GM23248 (cell line): ENCODE results near the gene PNKD. TPM values are rescaled to one million over a fixed set of nuclear protein-coding genes. Genes with fewer than 3 reads are reported as not detected.
A peak's percentile ranks its signal among the peaks of the same experiment; 100 is the strongest.

Experiments used
- DNase-seq: peaks from one replicate; pipeline ENCODE4 v3.0.0-alpha.2; 2015
- H2AFZ ChIP-seq: fragments of 200-600 bp; sonication (generic); 2 replicates; pipeline ENCODE4 v1.6.1; 2016; ENCODE audit warnings: antibody characterized with exemption
- H3F3A ChIP-seq: fragments of 200-600 bp; sonication (generic); 2 replicates; pipeline ENCODE4 v1.6.1; 2016; ENCODE audit warnings: mild to moderate bottlenecking, antibody characterized with exemption, mixed run types; ENCODE audit not compliant: insufficient read depth
- H3K27ac ChIP-seq: fragments of 200-600 bp; sonication (generic); 2 replicates; pipeline ENCODE4 v1.5.1; 2016; ENCODE audit warnings: mild to moderate bottlenecking
- H3K27me3 ChIP-seq: fragments of 200-600 bp; sonication (generic); replicated peaks from 2 replicates; pipeline ENCODE4 v1.6.1; 2016; ENCODE audit warnings: mild to moderate bottlenecking; ENCODE audit not compliant: insufficient read depth
- H3K36me3 ChIP-seq: fragments of 200-600 bp; sonication (generic); 2 replicates; pipeline ENCODE4 v1.6.1; 2016; ENCODE audit warnings: low read depth, mild to moderate bottlenecking
- H3K4me1 ChIP-seq: fragments of 200-600 bp; sonication (generic); 2 replicates; pipeline ENCODE4 v1.6.1; 2016; ENCODE audit warnings: mild to moderate bottlenecking; ENCODE audit not compliant: insufficient read depth
- H3K4me2 ChIP-seq: fragments of 200-600 bp; sonication (generic); one replicate; pipeline ENCODE4 v1.6.1; 2016; ENCODE audit warnings: mild to moderate bottlenecking; ENCODE audit not compliant: unreplicated experiment
- H3K4me3 ChIP-seq: fragments of 200-600 bp; sonication (generic); 2 replicates; pipeline ENCODE4 v1.5.1; 2016; ENCODE audit warnings: mild to moderate bottlenecking
- H3K79me2 ChIP-seq: fragments of 200-600 bp; sonication (generic); 2 replicates; pipeline ENCODE4 v1.6.1; 2016; ENCODE audit warnings: mild to moderate bottlenecking; ENCODE audit not compliant: insufficient read depth
- H3K9ac ChIP-seq: fragments of 200-600 bp; sonication (generic); 2 replicates; pipeline ENCODE4 v1.6.1; 2016; ENCODE audit warnings: mild to moderate bottlenecking
- H3K9me2 ChIP-seq: fragments of 200-600 bp; sonication (generic); 2 replicates; pipeline ENCODE4 v1.6.1; 2016; ENCODE audit warnings: mixed run types, mild to moderate bottlenecking, moderate library complexity; ENCODE audit not compliant: insufficient read depth
- H3K9me3 ChIP-seq: fragments of 200-600 bp; sonication (generic); one replicate; pipeline ENCODE4 v1.6.1; 2017; ENCODE audit warnings: low read depth
- H4K20me1 ChIP-seq: fragments of 200-600 bp; sonication (generic); 2 replicates; pipeline ENCODE4 v1.6.0; 2016; ENCODE audit not compliant: insufficient read depth
- EZH2 ChIP-seq: fragments of 200-600 bp; sonication (generic); IDR thresholded peaks from 2 replicates; pipeline ENCODE4 v1.6.1; 2018; ENCODE audit warnings: antibody characterized with exemption, mild to moderate bottlenecking; ENCODE audit not compliant: insufficient read depth, poor library complexity, severe bottlenecking
- EZH2phosphoT487 ChIP-seq: fragments of 200-600 bp; sonication (generic); IDR thresholded peaks from 2 replicates; pipeline ENCODE4 v1.6.1; 2018; ENCODE audit warnings: antibody characterized with exemption, moderate library complexity, mild to moderate bottlenecking, low read depth; ENCODE audit not compliant: insufficient read depth
- WGBS, 2 experiments: methylation state at CpG; one replicate each; pipeline ENCODE4 v1.1.6; 2015 to 2017; ENCODE audit warnings: low lambda C conversion rate in 2 of 2, low coverage in 1 of 2; ENCODE audit errors: missing lambda C conversion rate in 2 of 2; 5-methylcytosine and 5-hydroxymethylcytosine counted together
- in situ Hi-C: fragments of 300-500 bp; cut with MboI; formaldehyde crosslinking; loops from 2 replicates; pipeline ENCODE4 v1.15.0; 2020
- polyA plus RNA-seq: library from polyadenylated mRNA; unstranded; fragments of >200 nt; fragmentation: Nextera tagmentation; extraction: Ambion mirVana; gene quantifications from 2 replicates; pipeline ENCODE4 v1.2.1, GENCODE V29; 2016
- total RNA-seq: library from RNA; depleted of rRNA; stranded (reverse); fragments of >200 nt; shearing (Covaris generic); gene quantifications from 2 replicates; pipeline ENCODE4 v1.2.3, GENCODE V29; 2014

Gene PNKD
- total and polyA plus RNA-seq, 2 experiments from 2014 or later, result 28.6 to 82.7 TPM

GRCh38 chr2:218323526-218324472 is 53.5 kb downstream of the PNKD start:
- H3F3A ChIP-seq, result no peaks in the 10 kb centered on the region
- WGBS, 2 experiments, result 9 to 10% methylated on average over 20 to 24 of the region's 24 CpGs
- TF ChIP-seq EZH2phosphoT487 (no peak), EZH2 (no peak)
- peak; percentile 36 for DNase-seq
- no peaks in the 10 kb centered on the region for H4K20me1 ChIP-seq
- peak overlapping the region; percentile 29; the same call in 1 of the 2 replicates for H3K9ac ChIP-seq
- H3K4me2 ChIP-seq, result peak overlapping the region; percentile 61
- peaks cover 5% of the 10 kb centered on the region; the same call in 1 of the 2 replicates for H3K4me1 ChIP-seq
- H3K4me3 ChIP-seq, result peak overlapping the region; percentile 64
- in situ Hi-C loops, result no loop called here
- H3K36me3 ChIP-seq, result no peaks in the 10 kb centered on the region
- H3K27me3 ChIP-seq, result no peaks in the 10 kb centered on the region
- no peaks in the 10 kb centered on the region for H3K79me2 ChIP-seq
- peak overlapping the region; percentile 69 for H2AFZ ChIP-seq
- no peak overlapping the region for H3K27ac ChIP-seq
- no peaks in the 10 kb centered on the region for H3K9me3 ChIP-seq
- H3K9me2 ChIP-seq, result no peaks in the 10 kb centered on the region

- H3K4me1 ChIP-seq, result peaks cover 5% of the 10 kb centered on the region; the same call in 1 of the 2 replicates
- H3K27ac ChIP-seq, result no peak overlapping the region
- H3K9ac ChIP-seq, result no peak overlapping the region
- DNase-seq, result no peak
- H3K79me2 ChIP-seq, result no peaks in the 10 kb centered on the region
- H3F3A ChIP-seq, result no peaks in the 10 kb centered on the region
- in situ Hi-C loops, result no loop called here
- H3K4me2 ChIP-seq, result no peak overlapping the region
- H3K9me2 ChIP-seq, result no peaks in the 10 kb centered on the region
- no peak overlapping the region for H3K4me3 ChIP-seq
- H2AFZ ChIP-seq, result no peak overlapping the region
- no peaks in the 10 kb centered on the region for H3K36me3 ChIP-seq
- TF ChIP-seq EZH2phosphoT487, result no peak
- no peak for TF ChIP-seq EZH2
- no peaks in the 10 kb centered on the region for H3K27me3 ChIP-seq
- H3K9me3 ChIP-seq, result no peaks in the 10 kb centered on the region
- no peaks in the 10 kb centered on the region for H4K20me1 ChIP-seq
- 77 to 82% methylated on average over 2 to 4 of the region's 4 CpGs for WGBS, 2 experiments
Observed at GRCh38 chr2:218325566-218326160, 55.3 kb downstream of the PNKD start.

GRCh38 chr2:218326315-218326714 is 56.0 kb downstream of the PNKD start:
- Histone ChIP-seq H3F3A (no peaks in the 10 kb centered on the region), H3K4me2 (no peak overlapping the region), H3K36me3 (no peaks in the 10 kb centered on the region), H3K9ac (no peak overlapping the region), H3K9me2 (no peaks in the 10 kb centered on the region), H2AFZ (no peak overlapping the region), H3K79me2 (no peaks in the 10 kb centered on the region), H3K27me3 (no peaks in the 10 kb centered on the region), H3K4me3 (no peak overlapping the region), H3K9me3 (no peaks in the 10 kb centered on the region), H4K20me1 (no peaks in the 10 kb centered on the region), H3K4me1 (peaks cover 5% of the 10 kb centered on the region; the same call in 1 of the 2 replicates), H3K27ac (no peak overlapping the region)
- TF ChIP-seq EZH2 (no peak), EZH2phosphoT487 (no peak)
- DNase-seq, result no peak
- 86 to 93% methylated on average over 2 of the region's 2 CpGs for WGBS, 2 experiments
- in situ Hi-C loops, result no loop called here

- Histone ChIP-seq H3K36me3 (no peaks in the 10 kb centered on the region), H3F3A (no peaks in the 10 kb centered on the region), H3K9me2 (no peaks in the 10 kb centered on the region), H3K9ac (no peak overlapping the region), H3K4me2 (no peak overlapping the region), H3K79me2 (no peaks in the 10 kb centered on the region), H3K9me3 (no peaks in the 10 kb centered on the region), H3K4me1 (peaks cover 5% of the 10 kb centered on the region; the same call in 1 of the 2 replicates), H3K27ac (no peak overlapping the region), H3K4me3 (no peak overlapping the region), H2AFZ (no peak overlapping the region), H4K20me1 (no peaks in the 10 kb centered on the region), H3K27me3 (no peaks in the 10 kb centered on the region)
- WGBS, 2 experiments, result 70 to 72% methylated on average over 11 of the region's 11 CpGs
- DNase-seq, result no peak
- in situ Hi-C loops, result no loop called here
- TF ChIP-seq EZH2 (no peak), EZH2phosphoT487 (no peak)
Observed at GRCh38 chr2:218327451-218328210, 57.3 kb downstream of the PNKD start.
